Prostate gland (tissue), 2 donors: Measurements from ENCODE around the gene PADI1. TPM values are rescaled to one million over a fixed set of nuclear protein-coding genes. Genes with fewer than 3 reads are reported as not detected.

Source experiments
- DNase-seq: peaks from one replicate; pipeline ENCODE4 v3.0.0-alpha.2; 2019; ENCODE audit warnings: low spot score
- H3K27ac ChIP-seq, 2 donors: fragments of 200-600 bp; sonication (generic); 2 replicates each; pipeline ENCODE4 v1.5.1; 2017 to 2019
- H3K27me3 ChIP-seq: fragments of 200-600 bp; sonication (generic); replicated peaks from 2 replicates; pipeline ENCODE4 v1.5.1; 2019; ENCODE audit not compliant: insufficient read depth
- H3K36me3 ChIP-seq, 2 donors: fragments of 200-600 bp; sonication (generic); 1 replicate in 1 of 2; 2 replicates in 1 of 2; pipeline versions ENCODE4 v1.5.1 to v1.8.1; 2017 to 2019
- H3K4me1 ChIP-seq: fragments of 200-600 bp; sonication (generic); replicated peaks from 2 replicates; pipeline ENCODE4 v1.5.1; 2019
- H3K4me3 ChIP-seq, 2 donors: fragments of 200-600 bp; sonication (generic); 2 replicates each; pipeline ENCODE4 v1.5.1; 2017 to 2019
- H3K9me3 ChIP-seq: fragments of 200-600 bp; sonication (generic); 2 replicates; pipeline ENCODE4 v1.5.1; 2017
- CTCF ChIP-seq, 4 experiments: fragments of 200-600 bp in 2 of 4; fragments of 450-650 bp in 2 of 4; sonication (generic) in 2 of 4; IDR thresholded peaks; 1 replicate in 3 of 4; 2 replicates in 1 of 4; pipeline ENCODE4 v1.5.1; 2016 to 2019; ENCODE audit warnings: antibody characterized with exemption in 4 of 4, mild to moderate bottlenecking in 2 of 4, moderate library complexity in 2 of 4
- POLR2A ChIP-seq: fragments of 450-650 bp; IDR thresholded peaks from one replicate; pipeline ENCODE4 v1.6.1; 2016; ENCODE audit warnings: antibody characterized with exemption, mild to moderate bottlenecking
- POLR2AphosphoS5 ChIP-seq: sonication (generic); formaldehyde crosslinking; IDR thresholded peaks from one replicate; pipeline ENCODE4 v1.6.1; 2017; ENCODE audit warnings: antibody characterized with exemption
- WGBS: methylation state at CpG from one replicate; pipeline ENCODE4 v1.1.5; 2018; 5-methylcytosine and 5-hydroxymethylcytosine counted together
- intact Hi-C: fragments of 100-400 bp; cut with DNase I; formaldehyde crosslinking; loops from one replicate; pipeline ENCODE4 v1.14.2; 2022
- total RNA-seq, 2 donors: library from RNA; depleted of rRNA; stranded (reverse); fragments of >200 nt; gene quantifications; one replicate each; pipeline ENCODE4 v1.1.0, GENCODE V29; 2016

The PADI1 gene
- total RNA-seq, 2 donors from 2014 or later: 0.18 to 0.34 TPM

DNA sequence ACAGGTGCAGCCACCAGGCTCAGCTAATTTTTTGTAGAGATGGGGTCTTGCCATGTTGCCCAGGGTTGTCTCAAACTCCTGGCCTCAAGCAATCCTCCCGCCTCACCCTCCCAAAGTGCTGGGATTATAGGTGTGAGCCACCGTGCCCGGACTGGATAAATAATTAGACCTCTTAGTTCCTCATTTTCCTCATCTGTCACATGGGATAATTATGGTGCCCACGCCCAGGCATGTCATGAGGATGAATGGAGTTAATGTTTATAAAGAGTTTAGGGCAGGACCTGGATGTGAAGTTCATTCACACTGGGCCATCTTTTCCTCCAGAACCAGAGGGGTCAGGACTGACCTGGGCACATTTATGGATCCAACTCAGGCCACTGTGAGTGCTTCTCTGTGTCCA is 67.7 kb downstream of the PADI1 start:
- 68% methylated on average over 4 of the region's 4 CpGs for WGBS
- intact Hi-C loops: no loop called here
- H3K36me3 ChIP-seq: no peaks in the 10 kb centered on the region
- no peaks in the 10 kb centered on the region for H3K27me3 ChIP-seq
- no peak overlapping the region for H3K27ac ChIP-seq
- H3K9me3 ChIP-seq: no peaks in the 10 kb centered on the region
- no peak for TF ChIP-seq POLR2A
- TF ChIP-seq CTCF (IDR thresholded peaks at IDR 0.05): no peak
- TF ChIP-seq POLR2AphosphoS5: no peak
- no peaks in the 10 kb centered on the region for H3K4me1 ChIP-seq
- no peak for DNase-seq
- no peak overlapping the region for H3K4me3 ChIP-seq

GRCh38 chr1:17273096-17273495 is 68.2 kb downstream of the PADI1 start:
- Histone ChIP-seq H3K27me3 (no peaks in the 10 kb centered on the region), H3K36me3 (no peaks in the 10 kb centered on the region), H3K9me3 (no peaks in the 10 kb centered on the region), H3K4me3 (no peak overlapping the region), H3K4me1 (no peaks in the 10 kb centered on the region), H3K27ac (no peak overlapping the region)
- WGBS: 74% methylated on average over 13 of the region's 13 CpGs
- TF ChIP-seq CTCF (IDR thresholded peaks at IDR 0.05) (no peak), POLR2AphosphoS5 (no peak), POLR2A (no peak)
- no peak for DNase-seq
- intact Hi-C loops: no loop called here

DNA sequence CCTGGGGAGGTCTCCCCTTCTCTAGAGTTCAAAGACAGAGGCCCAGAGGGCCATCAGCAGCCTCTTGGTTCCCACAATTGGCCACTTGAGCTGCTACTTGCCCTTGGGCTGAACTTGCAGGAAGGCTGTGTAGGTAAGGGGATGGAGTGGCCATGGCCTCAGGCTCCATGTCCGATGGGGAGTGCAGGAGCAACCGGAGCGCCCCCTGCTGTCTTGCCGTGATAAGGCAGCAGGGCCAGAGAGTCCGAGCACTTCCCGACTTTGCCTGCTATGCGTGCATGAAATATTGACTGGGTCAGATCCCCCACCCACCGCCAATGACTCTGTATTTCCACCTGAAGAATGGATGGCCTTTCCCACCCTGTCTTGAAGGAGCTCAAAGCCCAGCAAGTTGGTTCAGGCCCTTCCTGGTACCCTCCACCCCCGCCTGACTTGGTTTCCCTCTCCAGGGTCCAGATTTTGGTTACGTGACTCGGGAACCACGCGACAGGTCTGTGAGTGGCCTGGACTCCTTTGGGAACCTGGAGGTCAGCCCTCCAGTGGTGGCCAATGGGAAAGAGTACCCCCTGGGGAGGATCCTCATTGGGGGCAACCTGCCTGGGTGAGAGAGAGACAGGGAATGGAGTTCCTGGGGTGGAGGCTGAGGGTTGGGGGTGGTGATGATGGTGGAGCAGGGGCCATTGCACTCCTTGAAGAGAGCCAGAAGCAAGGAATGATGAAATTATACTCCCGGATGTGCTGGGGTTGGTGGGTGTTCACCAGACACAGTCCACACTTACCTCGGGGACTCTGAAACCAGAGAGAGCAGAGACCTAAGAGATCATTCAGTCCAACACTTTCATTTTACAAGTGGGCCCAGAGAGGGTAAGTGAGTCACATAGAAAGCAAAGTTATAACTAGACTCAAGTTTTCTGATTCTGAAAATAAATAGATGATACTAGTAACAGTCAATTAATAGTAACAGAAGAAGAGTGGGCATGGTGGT is 69.5 kb downstream of the PADI1 start:
- Histone ChIP-seq H3K27ac (no peak overlapping the region), H3K4me1 (no peaks in the 10 kb centered on the region), H3K27me3 (no peaks in the 10 kb centered on the region), H3K36me3 (no peaks in the 10 kb centered on the region), H3K4me3 (no peak overlapping the region), H3K9me3 (no peaks in the 10 kb centered on the region)
- no peak for TF ChIP-seq POLR2A
- peak in 3 of 4 experiments; percentile 23 to 44 (median 32) for TF ChIP-seq CTCF (IDR thresholded peaks at IDR 0.05)
- DNase-seq: no peak
- 80% methylated on average over 15 of the region's 15 CpGs for WGBS
- intact Hi-C loops: no loop called here

DNA sequence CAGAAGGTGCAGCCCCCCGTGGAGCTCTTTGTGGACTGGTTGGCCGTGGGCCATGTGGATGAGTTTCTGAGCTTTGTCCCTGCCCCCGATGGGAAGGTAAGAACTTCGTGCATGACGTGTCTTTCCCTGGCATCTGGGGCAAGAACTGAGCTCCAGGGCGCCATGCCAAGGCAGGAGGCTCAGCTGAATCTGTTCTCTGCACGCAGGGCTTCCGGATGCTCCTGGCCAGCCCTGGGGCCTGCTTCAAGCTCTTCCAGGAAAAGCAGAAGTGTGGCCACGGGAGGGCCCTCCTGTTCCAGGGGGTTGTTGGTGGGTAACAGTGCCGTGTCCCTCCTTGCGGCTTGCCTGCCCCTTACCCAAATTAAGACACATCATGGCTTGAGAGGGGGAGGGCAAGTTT is 71.6 kb downstream of the PADI1 start:
- TF ChIP-seq POLR2A (no peak), CTCF (IDR thresholded peaks at IDR 0.05) (peak in 1 of 4 experiments; percentile 14), POLR2AphosphoS5 (no peak)
- Histone ChIP-seq H3K36me3 (no peaks in the 10 kb centered on the region), H3K4me1 (no peaks in the 10 kb centered on the region), H3K4me3 (no peak overlapping the region), H3K9me3 (no peaks in the 10 kb centered on the region), H3K27me3 (no peaks in the 10 kb centered on the region), H3K27ac (no peak overlapping the region)
- peak; percentile 14 for DNase-seq
- 49% methylated on average over 11 of the region's 11 CpGs for WGBS
- intact Hi-C loops: no loop called here
